Measurements from ENCODE around the gene RPL34. TPM values are rescaled to one million over a fixed set of nuclear protein-coding genes. Genes with fewer than 3 reads are reported as not detected.

The RPL34 gene
- total and polyA plus RNA-seq, 8 donors: 706 to 3,620 (median 1,043) TPM

- Histone ChIP-seq H3K27ac (no peak overlapping the region), H3K27me3 (no peaks in the 10 kb centered on the region), H3K36me3 (no peaks in the 10 kb centered on the region), H3K4me3 (peak overlapping the region in 1 of 4 donors; percentile 5), H3K4me1 (no peaks in the 10 kb centered on the region), H3K9me3 (no peaks in the 10 kb centered on the region)
- FAIRE-seq (no peak), DNase-seq (no peak), ATAC-seq (no peak)
- intact Hi-C loops (cut with DNase I): no loop called here
- no peak for TF ChIP-seq CTCF (IDR thresholded peaks at IDR 0.05)
- 61 to 66% methylated on average over 10 of the region's 10 CpGs for WGBS, 2 donors
Observed at GRCh38 chr4:108611365-108611764, 9.0 kb upstream of the RPL34 start.

GRCh38 chr4:108612365-108612764 is 8.0 kb upstream of the RPL34 start:
- WGBS, 2 donors: 86 to 87% methylated on average over 6 of the region's 6 CpGs
- TF ChIP-seq CTCF (IDR thresholded peaks at IDR 0.05): no peak
- Histone ChIP-seq H3K36me3 (no peaks in the 10 kb centered on the region), H3K27me3 (no peaks in the 10 kb centered on the region), H3K4me3 (no peak overlapping the region), H3K27ac (no peak overlapping the region), H3K9me3 (no peaks in the 10 kb centered on the region), H3K4me1 (no peaks in the 10 kb centered on the region)
- DNase-seq: no peak
- intact Hi-C loops (cut with DNase I): no loop called here
- no peak for FAIRE-seq
- no peak for ATAC-seq

- H3K4me3 ChIP-seq: peak overlapping the region; percentile 57 to 76 (median 62)
- WGBS, 2 donors: 66 to 67% methylated on average over 7 of the region's 7 CpGs
- H3K36me3 ChIP-seq: peaks cover 0 to 28% (median 19%) of the 10 kb centered on the region in 3 donors
- peaks cover 6 to 29% (median 16%) of the 10 kb centered on the region in 3 donors for H3K4me1 ChIP-seq
- FAIRE-seq (no peak), DNase-seq (no peak), ATAC-seq (peak; percentile 5 to 13 (median 6))
- H3K27me3 ChIP-seq: no peaks in the 10 kb centered on the region
- intact Hi-C loops (cut with DNase I): no loop called here
- no peak for TF ChIP-seq CTCF (IDR thresholded peaks at IDR 0.05)
- peak overlapping the region; percentile 30 to 91 (median 50) for H3K27ac ChIP-seq
- H3K9me3 ChIP-seq: no peaks in the 10 kb centered on the region
Observed at GRCh38 chr4:108619372-108620100, 840 bp upstream of the RPL34 start.

GRCh38 chr4:108620933-108621905 is 843 bp downstream of the RPL34 start:
- Histone ChIP-seq H3K27me3 (no peaks in the 10 kb centered on the region), H3K9me3 (no peaks in the 10 kb centered on the region), H3K36me3 (peaks cover 3 to 45% (median 21%) of the 10 kb centered on the region in 3 donors), H3K27ac (peak overlapping the region; percentile 62 to 91 (median 82)), H3K4me3 (peak overlapping the region; percentile 57 to 76 (median 62)), H3K4me1 (peaks cover 6 to 29% (median 16%) of the 10 kb centered on the region in 3 donors)
- no peak for TF ChIP-seq CTCF (IDR thresholded peaks at IDR 0.05)
- intact Hi-C loops (cut with DNase I): no loop called here
- DNase-seq: no peak
- no peak for FAIRE-seq
- WGBS, 2 donors: 3 to 4% methylated on average over 23 of the region's 23 CpGs
- ATAC-seq: peak; percentile 14 to 42 (median 26)

Measured in pancreas (tissue), 10 donors.